ENCODE results near the gene TBC1D10A.

TBC1D10A gene

GRCh38 chr22:30299322-30299721, 27.4 kb downstream of the TBC1D10A start:
- no peak for DNase-seq (ENCODE audit: low spot score)

DNA sequence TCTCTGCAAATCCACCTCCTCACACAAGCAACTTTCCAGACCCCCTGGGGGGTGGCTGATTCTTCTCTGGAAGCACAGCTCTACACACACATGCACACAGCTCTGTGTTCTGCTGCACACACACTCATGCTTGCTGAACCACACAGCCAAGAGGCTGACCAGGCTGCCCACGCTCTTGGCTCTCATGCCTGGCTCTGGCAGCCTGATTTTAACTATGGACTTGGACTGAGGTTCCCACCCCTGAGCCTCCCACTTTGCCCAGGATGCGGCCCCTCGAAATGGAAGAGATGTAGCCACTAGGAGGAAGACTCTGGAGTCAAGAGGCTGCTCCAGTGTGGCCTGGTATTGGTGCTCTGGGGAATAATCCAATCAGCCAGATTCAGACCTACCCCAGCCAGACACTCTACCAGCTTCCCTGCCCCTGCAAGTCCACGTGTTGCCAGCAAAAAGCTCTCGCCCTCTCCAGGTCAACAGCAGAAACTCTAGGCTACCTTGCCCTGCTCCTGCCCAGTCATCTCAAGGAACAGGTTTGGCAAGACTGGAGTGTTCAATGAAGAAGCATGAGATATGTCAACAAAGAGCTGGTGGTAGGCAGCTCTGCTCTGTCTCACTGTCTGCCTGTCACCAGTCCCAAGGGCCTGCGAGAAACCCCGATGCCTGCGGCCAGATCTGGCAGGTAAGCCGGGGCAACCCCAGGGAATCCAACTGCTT, 28.6 kb downstream of the TBC1D10A start:
- DNase-seq (ENCODE audit: low spot score) = no peak

GRCh38 chr22:30297276-30297990, 29.3 kb downstream of the TBC1D10A start:
- no peak for DNase-seq (ENCODE audit: low spot score)

- no peak for DNase-seq (ENCODE audit: low spot score)
Observed at GRCh38 chr22:30296833-30297232, 29.9 kb downstream of the TBC1D10A start.

GRCh38 chr22:30296324-30296723, 30.4 kb downstream of the TBC1D10A start:
- DNase-seq (ENCODE audit: low spot score) = no peak

- no peak for DNase-seq (ENCODE audit: low spot score)
Observed at GRCh38 chr22:30295576-30295975, 31.2 kb downstream of the TBC1D10A start.

GRCh38 chr22:30294830-30295229, 31.9 kb downstream of the TBC1D10A start:
- no peak for DNase-seq (ENCODE audit: low spot score)

DNA sequence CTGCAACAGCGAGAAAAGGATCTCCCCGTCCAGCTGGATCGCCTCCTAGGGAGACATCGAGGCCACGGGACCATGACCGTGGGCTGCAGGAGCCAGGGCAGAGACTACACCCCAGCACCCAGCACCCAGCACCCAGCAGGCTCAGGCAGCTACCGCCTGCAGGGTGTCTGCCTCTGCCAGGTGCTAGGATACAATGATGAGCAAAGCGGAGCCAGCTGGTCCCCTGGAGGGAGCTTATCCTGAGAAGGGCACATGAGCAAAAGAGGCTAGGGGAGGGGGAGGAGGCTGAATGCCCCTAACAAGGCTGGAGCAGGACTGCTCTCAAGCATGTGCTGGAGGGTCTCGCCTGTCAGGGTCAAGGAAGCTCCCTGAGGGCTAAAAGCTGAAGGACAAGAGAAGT, 32.7 kb downstream of the TBC1D10A start:
- DNase-seq (ENCODE audit: low spot score) = no peak

DNA sequence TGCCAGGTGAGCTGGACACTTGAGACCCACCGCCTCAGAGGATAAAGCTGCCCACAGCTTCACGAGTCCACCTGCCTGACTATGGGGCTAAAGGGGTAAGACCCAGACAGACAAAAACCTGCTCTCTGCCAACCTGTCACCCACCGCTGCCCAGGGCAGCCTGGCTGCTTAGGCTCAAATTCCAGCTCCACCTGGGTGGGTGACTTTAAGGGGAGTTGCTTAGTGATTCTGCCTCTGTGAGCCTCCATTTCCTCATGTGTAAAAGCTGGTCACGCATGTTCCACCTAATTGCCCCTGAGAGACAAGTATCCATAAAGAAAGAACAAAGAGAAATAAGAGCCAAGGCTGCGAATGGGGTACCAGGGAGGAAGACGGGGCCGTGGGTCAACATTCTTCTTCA, 33.7 kb downstream of the TBC1D10A start:
- DNase-seq (ENCODE audit: low spot score) = no peak

DNA sequence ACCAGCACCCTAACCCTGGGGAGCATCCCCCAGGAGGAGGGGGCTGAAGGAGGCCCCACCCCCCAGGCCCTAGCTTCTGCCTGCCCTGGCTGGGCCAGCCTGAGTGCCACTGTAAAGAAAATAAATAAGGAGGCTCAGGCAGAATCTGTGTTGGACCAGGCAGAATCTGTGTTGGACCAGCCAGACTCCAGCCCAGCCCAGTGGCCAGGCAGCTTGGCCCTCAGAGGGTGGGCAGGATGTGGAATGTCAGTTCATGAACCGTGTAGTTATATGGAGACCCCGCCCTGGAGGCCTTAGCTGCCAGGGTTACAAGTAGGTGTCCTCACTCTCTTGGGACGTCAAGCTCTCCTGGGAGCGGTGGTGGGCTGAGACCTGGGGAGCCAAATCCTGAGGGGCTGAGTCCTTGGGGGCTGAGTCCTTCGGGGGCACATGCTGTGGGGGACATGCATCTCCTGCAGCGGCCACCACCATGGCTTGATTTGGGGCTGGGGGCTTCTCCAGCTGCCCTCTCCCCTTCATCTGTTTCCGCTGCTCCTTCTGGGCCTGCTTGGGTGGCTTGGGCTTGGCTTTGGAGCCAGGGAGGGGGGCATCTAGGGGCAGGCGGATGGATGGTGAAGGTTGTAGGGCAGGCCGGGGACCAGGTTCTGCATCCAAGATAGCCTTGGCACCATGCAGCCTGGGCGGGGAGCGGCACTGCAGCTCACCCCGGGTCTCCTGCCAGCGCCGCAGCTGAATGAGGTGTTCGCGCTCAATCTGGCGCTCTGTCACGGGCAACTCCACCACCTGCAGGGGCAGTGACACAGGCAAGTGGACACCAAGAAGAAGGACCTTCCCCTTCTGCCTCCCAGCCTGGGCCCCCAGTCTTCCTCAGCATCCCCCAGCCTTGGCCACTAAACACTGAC, 34.4 kb downstream of the TBC1D10A start:
- no peak for DNase-seq (ENCODE audit: low spot score)

DNA sequence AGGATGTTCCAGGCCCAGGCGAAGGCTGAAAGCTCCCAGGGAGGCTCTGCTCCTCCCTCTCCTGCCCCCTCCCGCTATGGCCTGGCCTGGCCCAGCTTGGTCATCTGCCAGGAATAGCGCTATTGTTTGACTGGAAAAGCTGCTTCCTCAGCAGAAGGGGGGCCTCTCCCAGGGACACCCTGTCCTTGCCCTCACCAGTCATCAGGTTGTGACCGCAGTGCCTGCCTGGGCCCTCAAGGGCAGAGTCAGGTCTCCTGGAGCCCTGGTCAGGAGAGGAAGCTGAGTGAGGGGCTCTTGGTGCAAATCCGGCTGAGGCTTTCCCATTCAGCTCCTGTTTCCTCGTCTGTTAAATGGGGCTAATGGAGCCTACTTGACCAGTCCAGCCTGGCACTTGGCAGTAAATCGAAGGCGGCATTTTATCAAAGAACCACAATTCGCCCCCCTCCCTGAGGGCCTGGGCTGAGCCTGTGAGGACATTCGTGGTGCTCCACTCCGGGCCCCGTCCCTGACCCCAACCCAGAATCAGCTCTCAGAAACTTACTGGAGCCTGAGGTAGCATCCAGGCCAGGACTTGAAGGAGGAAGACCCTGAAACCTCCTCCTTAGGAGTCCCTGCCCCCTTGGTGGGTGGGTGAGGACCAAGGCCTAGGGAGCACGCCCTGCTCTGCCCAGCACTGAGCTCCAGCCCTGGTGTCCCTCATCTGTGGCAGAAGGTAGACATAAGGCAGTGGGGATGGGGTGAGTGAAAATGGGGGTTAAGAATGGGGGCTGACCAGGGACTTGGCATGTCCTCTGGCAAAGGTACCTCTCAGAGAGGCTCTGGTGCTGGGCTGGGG, 35.5 kb downstream of the TBC1D10A start:
- DNase-seq (ENCODE audit: low spot score) = peak; percentile 85

DNA sequence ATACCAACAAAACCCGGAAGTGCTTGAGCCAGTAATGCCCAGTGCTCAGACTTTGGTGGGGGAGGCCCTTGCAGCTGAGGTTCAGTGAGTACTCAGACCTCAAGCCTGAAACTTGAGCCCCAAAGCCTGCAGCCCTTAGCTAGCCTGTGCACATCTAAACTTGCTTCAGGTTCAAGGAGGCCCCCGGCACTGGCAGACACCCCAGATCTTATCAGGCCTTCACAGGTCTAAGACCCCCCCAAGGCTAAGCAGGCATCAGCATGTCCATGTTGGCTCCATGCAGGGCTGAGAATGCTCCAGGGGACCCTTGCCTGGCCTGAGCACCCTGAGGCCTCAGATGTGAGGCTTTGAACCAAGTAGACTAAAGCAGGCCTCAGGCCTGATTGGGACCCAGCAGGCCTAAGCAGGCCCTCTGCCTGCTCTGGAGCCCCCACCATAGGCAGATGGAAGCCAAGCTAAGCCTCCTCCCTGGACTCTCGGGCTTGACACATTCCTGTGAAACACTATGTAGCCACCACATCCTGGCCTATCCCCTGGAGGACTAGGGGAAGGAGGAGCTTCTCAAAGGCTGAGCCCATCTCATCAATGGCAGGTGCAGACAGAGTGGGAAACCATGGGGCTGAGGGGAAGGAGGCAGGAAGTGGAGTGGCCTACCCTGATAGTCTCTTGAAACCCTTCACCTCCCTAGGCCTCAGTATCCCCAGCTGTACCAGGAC, 36.2 kb downstream of the TBC1D10A start:
- DNase-seq (ENCODE audit: low spot score) = no peak

DNA sequence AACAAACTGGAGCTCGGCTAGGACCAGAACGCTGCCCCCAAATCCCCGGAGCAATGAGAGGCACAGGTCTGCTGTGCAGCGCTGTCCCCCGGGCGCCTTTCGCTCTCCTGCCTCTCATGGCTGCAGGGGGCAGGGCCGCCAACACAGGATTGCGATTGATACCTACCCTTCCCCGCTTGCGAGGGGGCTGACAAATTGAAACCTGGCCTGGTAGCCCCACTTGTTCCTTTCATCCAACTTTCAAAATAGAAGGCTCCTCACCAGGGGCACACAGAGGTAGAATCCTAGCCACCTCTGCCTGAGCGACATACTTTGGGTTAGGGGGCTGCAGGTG, 36.8 kb downstream of the TBC1D10A start:
- no peak for DNase-seq (ENCODE audit: low spot score)

GRCh38 chr22:30289141-30289979, 37.4 kb downstream of the TBC1D10A start, which contains the start of gene CASTOR1:
Gene CASTOR1 (minus strand): TSS chr22:30289505. CDS start chr22:30289497, 8 bp downstream.
- peak; percentile 91 for DNase-seq (ENCODE audit: low spot score)

GRCh38 chr22:30288419-30289140, 38.2 kb downstream of the TBC1D10A start:
- DNase-seq (ENCODE audit: low spot score) = no peak

DNA sequence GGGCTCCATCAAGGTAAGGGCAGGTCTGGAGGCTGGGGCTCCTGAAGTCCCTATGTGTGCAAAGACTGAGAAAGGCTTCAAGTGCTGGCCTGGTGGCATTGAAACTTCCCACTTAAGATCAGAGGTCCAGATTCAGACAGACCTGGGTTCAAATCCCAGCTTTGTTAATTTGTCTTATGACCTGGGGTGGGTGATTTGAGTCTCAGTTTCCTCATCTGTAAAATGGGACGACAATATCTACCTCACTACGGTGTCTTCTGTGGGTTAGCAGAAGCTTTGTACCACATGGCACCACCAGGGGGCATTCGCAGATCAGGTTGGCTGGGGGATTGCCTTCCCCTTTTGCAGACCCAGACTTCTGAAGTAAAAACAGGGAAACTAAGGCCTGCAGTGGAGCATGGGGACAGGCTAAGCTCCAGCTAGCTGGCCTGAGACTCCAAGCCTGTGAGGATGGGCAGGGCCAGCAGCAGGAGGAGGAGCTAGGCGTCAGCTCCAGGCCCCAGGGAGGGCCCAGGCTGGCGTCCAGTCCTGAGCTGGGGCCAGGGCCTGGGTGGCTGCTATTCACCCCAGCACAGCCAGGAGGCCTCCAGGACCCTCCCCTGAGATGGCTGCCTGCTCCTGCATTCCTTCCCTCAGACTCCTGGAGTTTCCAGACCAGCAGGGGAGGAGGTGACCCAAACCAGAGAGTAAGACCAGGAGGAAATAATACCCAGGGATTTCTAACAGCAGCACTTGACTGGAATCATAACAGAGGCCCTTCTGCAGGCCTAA, 38.9 kb downstream of the TBC1D10A start:
- peak; percentile 84 for DNase-seq (ENCODE audit: low spot score)

- DNase-seq (ENCODE audit: low spot score) = no peak
Observed at GRCh38 chr22:30286813-30287647, 39.7 kb downstream of the TBC1D10A start.

- no peak for DNase-seq (ENCODE audit: low spot score)
Observed at GRCh38 chr22:30286331-30286730, 40.4 kb downstream of the TBC1D10A start.
